Glutamatergic neuron (in vitro differentiated cells): Measurements from ENCODE around the gene RHOBTB3. TPM values are rescaled to one million over a fixed set of nuclear protein-coding genes. Genes with fewer than 3 reads are reported as not detected.

Experiments used
- DNase-seq: peaks from one replicate; pipeline ENCODE4 v3.0.0; 2022
- H3K27ac Mint-ChIP-seq: one replicate; pipeline ENCODE4 v1.8.0; 2020; ENCODE audit warnings: mild to moderate bottlenecking, mixed read lengths, inconsistent platforms; ENCODE audit not compliant: unreplicated experiment
- H3K27me3 Mint-ChIP-seq: one replicate; pipeline ENCODE4 v1.8.0; 2020; ENCODE audit warnings: mild to moderate bottlenecking, moderate library complexity, mixed read lengths, inconsistent platforms; ENCODE audit not compliant: unreplicated experiment
- H3K36me3 Mint-ChIP-seq: one replicate; pipeline ENCODE4 v1.8.0; 2020; ENCODE audit warnings: mild to moderate bottlenecking, mixed read lengths, inconsistent platforms; ENCODE audit not compliant: unreplicated experiment
- H3K4me1 Mint-ChIP-seq: one replicate; pipeline ENCODE4 v1.8.0; 2020; ENCODE audit warnings: mild to moderate bottlenecking, low read depth, mixed read lengths, inconsistent platforms; ENCODE audit not compliant: unreplicated experiment
- H3K4me3 Mint-ChIP-seq: one replicate; pipeline ENCODE4 v1.8.0; 2020; ENCODE audit warnings: mild to moderate bottlenecking, mixed read lengths, inconsistent platforms; ENCODE audit not compliant: unreplicated experiment
- H3K9me3 Mint-ChIP-seq: one replicate; pipeline ENCODE4 v1.8.0; 2020; ENCODE audit warnings: mild to moderate bottlenecking, moderate library complexity, mixed read lengths, inconsistent platforms; ENCODE audit not compliant: unreplicated experiment
- total RNA-seq: library from RNA; stranded (reverse); fragmentation: NEBNext Ultra II Directional; extraction: Animal tissue kit (Norgen Biotek cat#: 25700); gene quantifications from one replicate; pipeline ENCODE4 v1.2.1, GENCODE V29; 2021; ENCODE audit not compliant: unreplicated experiment
- TF ChIP-seq, protein P1 (sequence below): fragments of 200-600 bp; sonication (generic); IDR thresholded peaks from one replicate; pipeline ENCODE4 v1.5.0; 2021; ENCODE audit not compliant: partially characterized antibody, unreplicated experiment

Gene RHOBTB3
- total RNA-seq, 1 donor from 2014 or later: 39.0 TPM

GRCh38 chr5:95723632-95724369 is 7.3 kb upstream of the RHOBTB3 start:
- H3K4me3 Mint-ChIP-seq: no peak overlapping the region
- no peak overlapping the region for H3K27ac Mint-ChIP-seq
- DNase-seq: no peak
- H3K36me3 Mint-ChIP-seq: no peaks in the 10 kb centered on the region
- H3K9me3 Mint-ChIP-seq: no peaks in the 10 kb centered on the region
- no peaks in the 10 kb centered on the region for H3K27me3 Mint-ChIP-seq
- H3K4me1 Mint-ChIP-seq: no peaks in the 10 kb centered on the region
- TF ChIP-seq, protein P1, sequence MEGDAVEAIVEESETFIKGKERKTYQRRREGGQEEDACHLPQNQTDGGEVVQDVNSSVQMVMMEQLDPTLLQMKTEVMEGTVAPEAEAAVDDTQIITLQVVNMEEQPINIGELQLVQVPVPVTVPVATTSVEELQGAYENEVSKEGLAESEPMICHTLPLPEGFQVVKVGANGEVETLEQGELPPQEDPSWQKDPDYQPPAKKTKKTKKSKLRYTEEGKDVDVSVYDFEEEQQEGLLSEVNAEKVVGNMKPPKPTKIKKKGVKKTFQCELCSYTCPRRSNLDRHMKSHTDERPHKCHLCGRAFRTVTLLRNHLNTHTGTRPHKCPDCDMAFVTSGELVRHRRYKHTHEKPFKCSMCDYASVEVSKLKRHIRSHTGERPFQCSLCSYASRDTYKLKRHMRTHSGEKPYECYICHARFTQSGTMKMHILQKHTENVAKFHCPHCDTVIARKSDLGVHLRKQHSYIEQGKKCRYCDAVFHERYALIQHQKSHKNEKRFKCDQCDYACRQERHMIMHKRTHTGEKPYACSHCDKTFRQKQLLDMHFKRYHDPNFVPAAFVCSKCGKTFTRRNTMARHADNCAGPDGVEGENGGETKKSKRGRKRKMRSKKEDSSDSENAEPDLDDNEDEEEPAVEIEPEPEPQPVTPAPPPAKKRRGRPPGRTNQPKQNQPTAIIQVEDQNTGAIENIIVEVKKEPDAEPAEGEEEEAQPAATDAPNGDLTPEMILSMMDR: no peak

GRCh38 chr5:95725071-95725820 is 5.9 kb upstream of the RHOBTB3 start:
- TF ChIP-seq, protein P1: no peak

GRCh38 chr5:95725937-95726810 is 5.0 kb upstream of the RHOBTB3 start:
- Mint-ChIP-seq H3K4me3 (no peak overlapping the region), H3K27ac (no peak overlapping the region), H3K4me1 (peaks cover 5% of the 10 kb centered on the region)

More at GRCh38 chr5:95725071-95725820, 5.9 kb upstream of the RHOBTB3 start:
- Mint-ChIP-seq H3K27ac (no peak overlapping the region), H3K4me1 (peaks cover 3% of the 10 kb centered on the region), H3K36me3 (no peaks in the 10 kb centered on the region), H3K9me3 (peaks cover under 1% of the 10 kb centered on the region), H3K4me3 (no peak overlapping the region), H3K27me3 (peaks cover 3% of the 10 kb centered on the region)
- no peak for DNase-seq

GRCh38 chr5:95726811-95727763 is 4.0 kb upstream of the RHOBTB3 start:
- Mint-ChIP-seq H3K36me3 (no peaks in the 10 kb centered on the region), H3K27ac (no peak overlapping the region), H3K4me1 (peaks cover 6% of the 10 kb centered on the region)

More at GRCh38 chr5:95725937-95726810, 5.0 kb upstream of the RHOBTB3 start:
- no peak for DNase-seq
- no peaks in the 10 kb centered on the region for H3K36me3 Mint-ChIP-seq
- TF ChIP-seq, protein P1: no peak
- peaks cover 9% of the 10 kb centered on the region for H3K27me3 Mint-ChIP-seq
- H3K9me3 Mint-ChIP-seq: peaks cover 5% of the 10 kb centered on the region

More at GRCh38 chr5:95726811-95727763, 4.0 kb upstream of the RHOBTB3 start:
- Mint-ChIP-seq H3K27me3 (peaks cover 13% of the 10 kb centered on the region), H3K4me3 (no peak overlapping the region), H3K9me3 (peaks cover 8% of the 10 kb centered on the region)
- no peak for DNase-seq
- TF ChIP-seq, protein P1: no peak
